GM12873 (cell line): ENCODE measurements around the gene BRD7.

Source experiments
- CTCF ChIP-seq: IDR thresholded peaks from 2 replicates; pipeline ENCODE4 v1.5.1; 2012; ENCODE audit warnings: low read depth, mild to moderate bottlenecking, moderate library complexity, low read length, control low read depth; ENCODE audit not compliant: insufficient read depth; ENCODE audit errors: missing control alignments

The BRD7 gene

GRCh38 chr16:50269769-50270509, 98.8 kb downstream of the BRD7 start:
- no peak for TF ChIP-seq CTCF

GRCh38 chr16:50269061-50269705, 99.6 kb downstream of the BRD7 start:
- no peak for TF ChIP-seq CTCF

- no peak for TF ChIP-seq CTCF
Observed at GRCh38 chr16:50268352-50268751, 100.4 kb downstream of the BRD7 start.

- TF ChIP-seq CTCF, result no peak
Observed at GRCh38 chr16:50267651-50268050, 101.1 kb downstream of the BRD7 start.

GRCh38 chr16:50267151-50267631, 101.6 kb downstream of the BRD7 start:
- no peak for TF ChIP-seq CTCF

- TF ChIP-seq CTCF, result no peak
Observed at GRCh38 chr16:50266337-50267091, 102.3 kb downstream of the BRD7 start, which contains the start of gene ADCY7. TSS of gene ADCY7 (plus strand) at chr16:50266551. CDS start at chr16:50288180, 21,629 bp downstream.
